ENCODE results near the gene IMMP2L. TPM values are rescaled to one million over a fixed set of nuclear protein-coding genes. Genes with fewer than 3 reads are reported as not detected.

IMMP2L gene
- total RNA-seq, 2 donors from 2014 or later: 10.9 to 12.7 TPM

- Mint-ChIP-seq H3K36me3 (no peaks in the 10 kb centered on the region), H3K27me3 (no peaks in the 10 kb centered on the region), H3K4me1 (ENCODE audit: low read depth in 2 of 2) (no peaks in the 10 kb centered on the region), H3K27ac (no peak overlapping the region), H3K9me3 (peaks cover 8% of the 10 kb centered on the region), H3K4me3 (no peak overlapping the region)
- ATAC-seq (no peak), DNase-seq (ENCODE audit: low spot score) (no peak)
Observed at GRCh38 chr7:110841840-110842545, 720.3 kb downstream of the IMMP2L start.

GRCh38 chr7:110839866-110840265 lies 722.4 kb downstream of the IMMP2L start:
- Mint-ChIP-seq H3K4me3 (no peak overlapping the region), H3K27ac (no peak overlapping the region), H3K36me3 (no peaks in the 10 kb centered on the region), H3K4me1 (ENCODE audit: low read depth in 2 of 2) (no peaks in the 10 kb centered on the region), H3K9me3 (peaks cover 12% of the 10 kb centered on the region), H3K27me3 (no peaks in the 10 kb centered on the region)
- DNase-seq (ENCODE audit: low spot score) (no peak), ATAC-seq (no peak)

GRCh38 chr7:110835849-110836248 lies 726.4 kb downstream of the IMMP2L start:
- no peak for ATAC-seq
- Mint-ChIP-seq H3K4me3 (no peak overlapping the region), H3K4me1 (ENCODE audit: low read depth in 2 of 2) (no peaks in the 10 kb centered on the region)

GRCh38 chr7:110835218-110835617 lies 727.1 kb downstream of the IMMP2L start:
- no peak overlapping the region for H3K27ac Mint-ChIP-seq
- no peak for DNase-seq (ENCODE audit: low spot score)

More at GRCh38 chr7:110835849-110836248, 726.4 kb downstream of the IMMP2L start:
- Mint-ChIP-seq H3K27ac (no peak overlapping the region), H3K9me3 (peaks cover 3% of the 10 kb centered on the region), H3K27me3 (no peaks in the 10 kb centered on the region), H3K36me3 (no peaks in the 10 kb centered on the region)
- DNase-seq (ENCODE audit: low spot score): no peak

GRCh38 chr7:110831419-110831818 lies 730.9 kb downstream of the IMMP2L start:
- DNase-seq (ENCODE audit: low spot score) (no peak), ATAC-seq (no peak)
- H3K27me3 Mint-ChIP-seq: no peaks in the 10 kb centered on the region
- no peak overlapping the region for H3K27ac Mint-ChIP-seq
- H3K4me1 Mint-ChIP-seq (ENCODE audit: low read depth in 2 of 2): no peaks in the 10 kb centered on the region
- peaks cover 12% of the 10 kb centered on the region for H3K9me3 Mint-ChIP-seq
- H3K4me3 Mint-ChIP-seq: no peak overlapping the region
- H3K36me3 Mint-ChIP-seq: no peaks in the 10 kb centered on the region

More at GRCh38 chr7:110835218-110835617, 727.1 kb downstream of the IMMP2L start:
- Mint-ChIP-seq H3K36me3 (no peaks in the 10 kb centered on the region), H3K9me3 (peaks cover 3% of the 10 kb centered on the region), H3K4me3 (no peak overlapping the region), H3K4me1 (ENCODE audit: low read depth in 2 of 2) (no peaks in the 10 kb centered on the region), H3K27me3 (no peaks in the 10 kb centered on the region)
- ATAC-seq: no peak

- no peak for ATAC-seq
- H3K4me3 Mint-ChIP-seq: no peak overlapping the region
- peaks cover 10% of the 10 kb centered on the region for H3K9me3 Mint-ChIP-seq
- no peaks in the 10 kb centered on the region for H3K4me1 Mint-ChIP-seq (ENCODE audit: low read depth in 2 of 2)
- no peak for DNase-seq (ENCODE audit: low spot score)
- H3K27me3 Mint-ChIP-seq: no peaks in the 10 kb centered on the region
- no peak overlapping the region for H3K27ac Mint-ChIP-seq
- no peaks in the 10 kb centered on the region for H3K36me3 Mint-ChIP-seq
Observed at GRCh38 chr7:110830778-110831177, 731.5 kb downstream of the IMMP2L start.

- H3K4me1 Mint-ChIP-seq (ENCODE audit: low read depth in 2 of 2): no peaks in the 10 kb centered on the region
- H3K27me3 Mint-ChIP-seq: no peaks in the 10 kb centered on the region
- no peak overlapping the region for H3K27ac Mint-ChIP-seq
- peaks cover 10% of the 10 kb centered on the region for H3K9me3 Mint-ChIP-seq
- ATAC-seq: no peak
- no peaks in the 10 kb centered on the region for H3K36me3 Mint-ChIP-seq
- H3K4me3 Mint-ChIP-seq: no peak overlapping the region
- DNase-seq (ENCODE audit: low spot score): no peak
Observed at GRCh38 chr7:110827936-110828335, 734.4 kb downstream of the IMMP2L start.

- no peak for DNase-seq (ENCODE audit: low spot score)
- H3K27me3 Mint-ChIP-seq: no peaks in the 10 kb centered on the region
- no peak for ATAC-seq
- no peak overlapping the region for H3K4me3 Mint-ChIP-seq
- H3K4me1 Mint-ChIP-seq (ENCODE audit: low read depth in 2 of 2): no peaks in the 10 kb centered on the region
- peaks cover 10% of the 10 kb centered on the region for H3K9me3 Mint-ChIP-seq
- no peaks in the 10 kb centered on the region for H3K36me3 Mint-ChIP-seq
- no peak overlapping the region for H3K27ac Mint-ChIP-seq
Observed at GRCh38 chr7:110827287-110827855, 734.9 kb downstream of the IMMP2L start.

- ATAC-seq (no peak), DNase-seq (ENCODE audit: low spot score) (no peak)
- H3K9me3 Mint-ChIP-seq: no peaks in the 10 kb centered on the region
- H3K27ac Mint-ChIP-seq: no peak overlapping the region
- H3K4me3 Mint-ChIP-seq: no peak overlapping the region
- no peaks in the 10 kb centered on the region for H3K27me3 Mint-ChIP-seq
- H3K36me3 Mint-ChIP-seq: peaks cover 10% of the 10 kb centered on the region
- no peaks in the 10 kb centered on the region for H3K4me1 Mint-ChIP-seq (ENCODE audit: low read depth in 2 of 2)
Observed at GRCh38 chr7:110813986-110814385, 748.3 kb downstream of the IMMP2L start.

- Mint-ChIP-seq H3K36me3 (no peaks in the 10 kb centered on the region), H3K4me1 (ENCODE audit: low read depth in 2 of 2) (no peaks in the 10 kb centered on the region), H3K4me3 (no peak overlapping the region), H3K27me3 (no peaks in the 10 kb centered on the region), H3K9me3 (no peaks in the 10 kb centered on the region), H3K27ac (no peak overlapping the region)
- ATAC-seq (no peak), DNase-seq (ENCODE audit: low spot score) (no peak)
Observed at GRCh38 chr7:110809832-110810231, 752.5 kb downstream of the IMMP2L start.

GRCh38 chr7:110808361-110808760 lies 753.9 kb downstream of the IMMP2L start:
- Mint-ChIP-seq H3K27ac (no peak overlapping the region), H3K27me3 (no peaks in the 10 kb centered on the region), H3K36me3 (no peaks in the 10 kb centered on the region), H3K9me3 (peaks cover under 1% of the 10 kb centered on the region), H3K4me1 (ENCODE audit: low read depth in 2 of 2) (no peaks in the 10 kb centered on the region), H3K4me3 (no peak overlapping the region)
- ATAC-seq (no peak), DNase-seq (ENCODE audit: low spot score) (no peak)

- Mint-ChIP-seq H3K36me3 (no peaks in the 10 kb centered on the region), H3K27me3 (no peaks in the 10 kb centered on the region), H3K27ac (no peak overlapping the region), H3K4me3 (no peak overlapping the region), H3K9me3 (peaks cover 11% of the 10 kb centered on the region), H3K4me1 (ENCODE audit: low read depth in 2 of 2) (no peaks in the 10 kb centered on the region)
- DNase-seq (ENCODE audit: low spot score) (no peak), ATAC-seq (no peak)
Observed at GRCh38 chr7:110804501-110804900, 757.8 kb downstream of the IMMP2L start.

- Mint-ChIP-seq H3K9me3 (peaks cover 11% of the 10 kb centered on the region), H3K27me3 (no peaks in the 10 kb centered on the region), H3K36me3 (no peaks in the 10 kb centered on the region), H3K4me3 (no peak overlapping the region), H3K27ac (no peak overlapping the region), H3K4me1 (ENCODE audit: low read depth in 2 of 2) (no peaks in the 10 kb centered on the region)
- DNase-seq (ENCODE audit: low spot score) (no peak), ATAC-seq (no peak)
Observed at GRCh38 chr7:110803602-110804143, 758.6 kb downstream of the IMMP2L start.

- H3K4me1 Mint-ChIP-seq (ENCODE audit: low read depth in 2 of 2): no peaks in the 10 kb centered on the region
- H3K36me3 Mint-ChIP-seq: no peaks in the 10 kb centered on the region
- H3K4me3 Mint-ChIP-seq: no peak overlapping the region
Observed at GRCh38 chr7:110801502-110801901, 760.8 kb downstream of the IMMP2L start.

More at GRCh38 chr7:110801502-110801901, 760.8 kb downstream of the IMMP2L start:
- H3K9me3 Mint-ChIP-seq: peaks cover 16% of the 10 kb centered on the region
- no peak overlapping the region for H3K27ac Mint-ChIP-seq
- H3K27me3 Mint-ChIP-seq: no peaks in the 10 kb centered on the region
- ATAC-seq (no peak), DNase-seq (ENCODE audit: low spot score) (no peak)
